Stimulated activated CD8-positive, alpha-beta memory T cell treated with anti-CD3 and anti-CD28 coated beads, Interleukin-12 subunit alpha, Interleukin-12 subunit beta, amount 100 ng/mL, for 1 hour (primary cell): Measurements from ENCODE around the gene AOC3.
"Not testable (repeated sequence)": the region's sequence is repeated elsewhere in the genome, so short reads cannot be mapped to it uniquely, and the experiment has no call there.

Experiments used
- DNase-seq: peaks from one replicate; pipeline ENCODE4 v3.0.0-alpha.2; 2020; ENCODE audit warnings: low read depth

Gene AOC3

DNA sequence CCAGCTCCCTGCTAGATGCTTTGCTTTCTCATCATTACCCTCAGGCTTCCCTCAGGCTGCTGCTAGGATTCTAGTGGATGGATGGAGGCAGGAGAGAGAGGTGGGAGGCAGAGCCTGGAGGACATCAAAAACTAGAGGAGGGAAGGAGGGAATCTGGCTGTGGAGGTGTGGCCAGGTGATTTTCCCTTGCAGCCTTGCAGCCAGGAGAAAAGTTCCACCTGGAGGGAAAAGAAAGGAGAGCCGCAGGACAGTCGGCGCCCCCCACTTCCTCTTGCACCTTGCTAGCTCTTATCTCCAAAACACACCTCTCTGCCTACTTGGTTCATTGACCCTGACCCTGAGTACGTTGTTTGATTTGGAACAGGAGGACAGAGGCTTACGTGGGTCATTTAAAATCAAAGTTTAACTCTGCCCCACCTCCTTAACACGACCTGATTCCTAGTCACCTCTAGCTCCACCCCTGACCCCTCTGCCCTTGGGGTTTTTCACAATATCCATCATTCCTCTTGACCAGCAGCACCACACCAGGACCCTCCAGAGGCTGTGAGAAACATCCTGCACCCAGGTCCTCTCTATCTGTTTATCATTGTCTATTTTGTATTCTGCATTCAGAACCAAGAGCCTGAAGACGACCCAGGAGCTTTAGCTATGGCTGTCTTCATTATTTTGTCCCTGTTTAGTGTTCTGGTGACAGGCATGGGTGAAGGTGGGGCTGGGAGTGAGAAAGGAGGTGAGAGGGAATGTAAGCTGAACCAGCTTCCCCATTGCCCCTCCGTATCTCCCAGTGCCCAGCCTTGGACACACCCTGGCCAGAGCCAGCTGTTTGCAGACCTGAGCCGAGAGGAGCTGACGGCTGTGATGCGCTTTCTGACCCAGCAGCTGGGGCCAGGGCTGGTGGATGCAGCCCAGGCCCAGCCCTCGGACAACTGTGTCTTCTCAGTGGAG is 15.9 kb downstream of the AOC3 start:
- DNase-seq = no peak

GRCh38 chr17:42867694-42868261 is 16.8 kb downstream of the AOC3 start:
- not testable (repeated sequence) for DNase-seq

GRCh38 chr17:42868338-42868737 is 17.3 kb downstream of the AOC3 start:
- DNase-seq = no peak

DNA sequence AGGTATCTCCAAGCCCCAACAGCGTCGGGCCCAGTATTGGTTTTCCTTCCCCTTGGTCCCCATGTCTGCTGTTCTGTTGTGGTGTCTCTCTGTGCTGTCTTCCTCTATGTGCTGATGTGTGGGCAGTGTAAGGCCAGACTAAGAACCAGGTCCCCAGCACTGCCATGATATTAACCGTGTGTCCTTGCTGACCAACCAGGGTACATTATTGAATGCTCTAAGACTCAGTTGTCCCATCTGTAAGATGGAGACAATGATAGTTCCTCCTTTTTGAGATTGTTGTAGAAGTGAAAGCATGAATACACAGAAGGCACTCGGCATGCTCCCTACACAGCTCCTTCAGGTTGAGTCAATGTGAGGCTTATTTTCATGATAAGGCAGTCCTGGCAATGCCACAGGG is 20.6 kb downstream of the AOC3 start:
- DNase-seq = no peak

GRCh38 chr17:42872251-42872965 is 21.4 kb downstream of the AOC3 start:
- no peak for DNase-seq

DNA sequence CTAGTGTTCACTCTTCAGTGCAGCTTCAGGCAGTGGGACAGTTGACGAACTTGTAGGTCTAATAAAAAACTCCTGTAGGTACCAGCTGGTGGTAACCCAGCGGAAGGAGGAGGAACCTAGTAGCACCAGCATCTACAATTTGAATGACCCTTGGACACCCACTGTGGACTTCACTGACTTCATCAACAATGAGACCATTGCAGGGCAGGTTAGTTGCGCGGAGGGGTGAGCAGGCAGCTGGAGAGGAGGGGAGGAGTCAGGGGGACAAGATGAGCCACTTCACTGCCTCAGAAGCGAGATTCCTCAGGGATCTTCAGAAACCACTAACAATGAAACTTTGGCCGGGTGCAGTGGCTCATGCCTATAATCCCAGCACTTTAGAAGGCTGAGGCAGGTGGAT is 22.3 kb downstream of the AOC3 start:
- no peak for DNase-seq

DNA sequence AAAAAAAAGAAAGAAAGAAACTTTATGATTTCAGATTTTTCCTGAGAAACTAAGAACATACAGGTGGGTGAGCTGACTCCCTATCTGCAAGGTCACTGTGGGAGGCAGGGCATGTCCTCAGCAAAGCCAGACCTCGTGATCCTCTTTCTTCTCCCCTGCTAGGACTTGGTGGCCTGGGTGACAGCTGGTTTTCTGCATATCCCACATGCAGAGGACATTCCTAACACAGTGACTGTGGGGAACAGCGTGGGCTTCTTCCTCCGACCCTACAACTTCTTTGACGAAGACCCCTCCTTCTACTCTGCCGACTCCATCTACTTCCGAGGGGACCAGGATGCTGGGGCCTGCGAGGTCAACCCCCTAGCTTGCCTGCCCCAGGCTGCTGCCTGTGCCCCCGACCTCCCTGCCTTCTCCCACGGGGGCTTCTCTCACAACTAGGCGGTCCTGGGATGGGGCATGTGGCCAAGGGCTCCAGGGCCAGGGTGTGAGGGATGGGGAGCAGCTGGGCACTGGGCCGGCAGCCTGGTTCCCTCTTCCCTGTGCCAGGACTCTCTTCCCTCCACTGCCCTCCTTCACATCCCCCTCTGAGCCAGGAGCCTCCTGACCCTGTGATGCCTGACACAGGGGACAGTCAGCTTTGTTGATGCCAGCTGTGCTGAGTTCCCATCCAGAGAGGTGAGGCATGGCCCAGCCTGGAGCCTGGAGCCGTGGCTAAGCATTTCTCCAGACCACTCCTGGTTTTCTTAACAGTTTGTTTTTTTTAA is 23.1 kb downstream of the AOC3 start:
- DNase-seq = not testable (repeated sequence)

- DNase-seq = no peak
These were observed 26.0 kb downstream of the AOC3 start for GRCh38 chr17:42877037-42877436.

- DNase-seq = no peak
These were observed 27.3 kb downstream of the AOC3 start for GRCh38 chr17:42878123-42878880.

DNA sequence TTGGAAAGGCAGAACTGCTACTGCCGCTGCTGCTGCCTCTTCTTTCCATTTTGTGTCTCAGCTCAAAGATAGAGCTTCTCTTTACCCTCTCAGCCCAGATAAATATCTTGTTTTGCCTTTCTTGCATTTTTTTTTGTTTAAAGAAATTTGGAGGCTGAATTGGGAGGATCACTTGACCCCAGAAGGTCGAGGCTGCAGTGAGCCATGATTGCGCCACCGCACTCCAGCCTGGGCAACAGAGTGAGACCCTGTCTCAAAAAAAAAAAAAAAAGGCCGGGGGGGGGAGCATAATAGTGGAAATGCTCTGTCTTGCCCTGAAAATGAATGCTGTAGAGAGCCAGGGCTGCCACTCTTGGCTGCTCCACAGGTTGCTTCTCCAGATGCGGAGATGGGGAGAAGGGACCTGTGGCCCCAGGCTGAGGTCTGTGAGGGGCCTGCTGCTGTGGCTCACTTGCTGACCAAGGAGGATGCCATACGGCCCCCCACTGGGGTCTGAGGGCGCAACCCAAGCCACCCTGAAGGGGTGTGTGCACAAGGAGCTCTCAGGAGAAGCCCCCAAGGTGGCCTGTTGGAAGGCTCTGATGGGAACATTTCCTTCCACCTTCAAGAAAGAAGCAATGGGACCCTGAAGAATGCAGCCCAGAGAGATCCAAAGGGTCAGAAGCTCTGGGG is 28.1 kb downstream of the AOC3 start:
- DNase-seq = no peak

DNA sequence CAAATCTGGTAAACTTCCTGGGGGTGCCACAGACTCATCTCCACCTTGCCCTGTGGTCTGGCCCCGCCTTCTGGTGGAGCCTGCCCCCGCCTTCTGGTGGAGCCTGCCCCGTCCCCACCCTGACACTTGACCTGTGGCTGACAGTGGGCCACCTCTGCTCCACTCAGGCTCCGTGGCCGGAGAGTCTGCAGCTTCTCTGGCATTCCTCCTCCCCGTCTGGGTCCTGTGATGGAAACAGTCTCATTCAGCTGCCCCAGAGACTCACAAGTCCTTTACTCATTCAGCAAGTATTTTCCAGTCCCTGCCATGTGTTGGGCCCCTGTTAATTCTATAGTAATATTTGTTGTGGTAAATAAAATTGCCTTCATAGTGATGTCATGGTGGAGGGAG is 28.6 kb downstream of the AOC3 start:
- no peak for DNase-seq

DNA sequence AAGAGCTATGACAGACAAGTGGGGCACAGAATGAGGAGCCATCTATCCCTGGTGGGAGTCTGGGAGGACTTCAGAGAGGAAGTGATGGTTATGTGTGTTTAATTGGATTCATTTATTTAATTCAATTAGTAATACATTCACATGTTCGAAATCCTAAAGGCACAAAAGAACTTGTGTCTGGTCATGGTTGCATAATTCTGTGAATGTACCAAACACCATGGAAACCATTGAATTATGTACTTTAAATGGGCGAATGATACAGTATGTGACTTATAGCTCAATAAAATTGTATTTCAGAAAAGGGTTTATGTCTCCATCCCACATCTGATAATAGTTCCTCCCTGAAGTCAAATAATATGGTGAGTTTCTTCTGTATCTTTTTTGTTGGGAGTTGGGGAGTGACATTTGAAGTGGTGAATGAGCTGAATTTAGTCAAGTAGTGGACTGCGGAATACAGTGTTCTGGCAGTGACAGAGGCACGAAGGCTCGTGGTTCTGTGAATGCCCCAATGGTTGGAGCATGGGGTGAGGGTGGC is 29.8 kb downstream of the AOC3 start:
- DNase-seq = no peak

- not testable (repeated sequence) for DNase-seq
These were observed 30.7 kb downstream of the AOC3 start for GRCh38 chr17:42881706-42882105.

- no peak for DNase-seq
These were observed 31.2 kb downstream of the AOC3 start for GRCh38 chr17:42882166-42882565.

GRCh38 chr17:42883802-42884558 is 33.0 kb downstream of the AOC3 start:
- DNase-seq = no peak

GRCh38 chr17:42885806-42886205 is 34.8 kb downstream of the AOC3 start:
- not testable (repeated sequence) for DNase-seq

- no peak for DNase-seq
These were observed 35.5 kb downstream of the AOC3 start for GRCh38 chr17:42886283-42887176.

GRCh38 chr17:42889809-42890208 is 38.8 kb downstream of the AOC3 start:
- no peak for DNase-seq
